Measurements from ENCODE around the gene ANKRD35. TPM values are rescaled to one million over a fixed set of nuclear protein-coding genes. Genes with fewer than 3 reads are reported as not detected.
A peak's percentile ranks its signal among the peaks of the same experiment; 100 is the strongest.
"Not testable (repeated sequence)": the region's sequence is repeated elsewhere in the genome, so short reads cannot be mapped to it uniquely, and the experiment has no call there.

Gene ANKRD35
- total RNA-seq, 6 experiments from 2014 or later, result 1.1 to 2.5 (median 1.6) TPM

DNA sequence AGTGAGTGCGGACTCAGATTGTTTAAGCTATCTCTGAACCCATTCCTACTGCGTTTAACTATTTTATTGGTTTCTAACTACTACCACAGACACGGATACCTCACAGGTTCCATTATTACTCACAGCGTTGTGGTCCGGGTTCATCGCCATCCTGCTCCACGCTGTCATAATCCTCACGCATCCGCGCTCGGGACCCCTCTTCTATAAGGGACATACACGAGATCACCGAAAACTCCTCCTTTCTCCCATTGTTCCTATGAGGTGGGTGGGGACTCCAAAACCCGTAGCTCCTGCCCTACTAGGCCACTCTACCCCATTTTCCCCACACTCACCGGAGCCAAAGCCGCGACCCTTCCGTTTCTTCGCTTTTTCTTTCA lies 41.0 kb upstream of the ANKRD35 start:
- 8% methylated on average over 18 of the region's 19 CpGs for WGBS (ENCODE audit: insufficient coverage, low coverage, low lambda C conversion rate, missing lambda C conversion rate)
- TF ChIP-seq, protein P1, sequence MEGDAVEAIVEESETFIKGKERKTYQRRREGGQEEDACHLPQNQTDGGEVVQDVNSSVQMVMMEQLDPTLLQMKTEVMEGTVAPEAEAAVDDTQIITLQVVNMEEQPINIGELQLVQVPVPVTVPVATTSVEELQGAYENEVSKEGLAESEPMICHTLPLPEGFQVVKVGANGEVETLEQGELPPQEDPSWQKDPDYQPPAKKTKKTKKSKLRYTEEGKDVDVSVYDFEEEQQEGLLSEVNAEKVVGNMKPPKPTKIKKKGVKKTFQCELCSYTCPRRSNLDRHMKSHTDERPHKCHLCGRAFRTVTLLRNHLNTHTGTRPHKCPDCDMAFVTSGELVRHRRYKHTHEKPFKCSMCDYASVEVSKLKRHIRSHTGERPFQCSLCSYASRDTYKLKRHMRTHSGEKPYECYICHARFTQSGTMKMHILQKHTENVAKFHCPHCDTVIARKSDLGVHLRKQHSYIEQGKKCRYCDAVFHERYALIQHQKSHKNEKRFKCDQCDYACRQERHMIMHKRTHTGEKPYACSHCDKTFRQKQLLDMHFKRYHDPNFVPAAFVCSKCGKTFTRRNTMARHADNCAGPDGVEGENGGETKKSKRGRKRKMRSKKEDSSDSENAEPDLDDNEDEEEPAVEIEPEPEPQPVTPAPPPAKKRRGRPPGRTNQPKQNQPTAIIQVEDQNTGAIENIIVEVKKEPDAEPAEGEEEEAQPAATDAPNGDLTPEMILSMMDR (IDR thresholded peaks at IDR 0.05), result no peak
- no peak for TF ChIP-seq POLR2A (IDR thresholded peaks at IDR 0.05)
- DNase-seq (no peak), ATAC-seq (peak in 2 of 4 donors; percentile 0 to 2)
- Histone ChIP-seq H3K27me3 (no peaks in the 10 kb centered on the region), H3K27ac (peak overlapping the region; percentile 88 to 89 (median 88)), H3K9me3 (no peaks in the 10 kb centered on the region), H3K36me3 (peaks cover 0 to 10% (median 0%) of the 10 kb centered on the region in 4 donors), H3K4me3 (peak overlapping the region; percentile 68 to 83 (median 77)), H3K4me1 (peaks cover 0 to 10% (median 4%) of the 10 kb centered on the region in 4 donors)
- intact Hi-C loops (cut with DNase I), result no loop called here

DNA sequence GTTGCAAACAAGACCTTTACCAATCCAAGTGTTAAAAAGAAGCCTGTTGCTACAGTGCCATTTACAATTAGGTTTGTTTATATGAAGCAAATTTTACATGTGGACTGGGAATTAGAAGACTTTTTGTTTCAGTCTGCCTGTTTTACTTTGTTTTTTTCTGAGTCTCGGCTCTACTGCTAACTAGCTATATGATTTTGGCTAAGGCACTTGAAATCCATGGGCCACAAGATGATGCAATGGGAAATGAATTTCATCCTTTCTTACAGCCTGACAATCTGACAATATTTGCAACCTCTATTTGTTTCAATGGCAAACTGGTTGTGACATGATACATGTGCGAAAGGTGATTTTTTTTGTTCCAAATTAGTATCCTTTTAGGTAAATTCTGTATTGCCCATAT lies 36.6 kb upstream of the ANKRD35 start:
- no peak for TF ChIP-seq POLR2A (IDR thresholded peaks at IDR 0.05)
- TF ChIP-seq, protein P1 (IDR thresholded peaks at IDR 0.05), result no peak
- Histone ChIP-seq H3K4me1 (peaks cover 0 to 22% (median 8%) of the 10 kb centered on the region in 4 donors), H3K27me3 (no peaks in the 10 kb centered on the region), H3K9me3 (no peaks in the 10 kb centered on the region), H3K4me3 (no peak overlapping the region), H3K27ac (no peak overlapping the region), H3K36me3 (peaks cover 0 to 10% (median 0%) of the 10 kb centered on the region in 4 donors)
- DNase-seq, result no peak
- WGBS (ENCODE audit: insufficient coverage, low coverage, low lambda C conversion rate, missing lambda C conversion rate), result 67% methylated on average over 2 of the region's 2 CpGs
- intact Hi-C loops (cut with DNase I), result no loop called here
- ATAC-seq, result no peak

DNA sequence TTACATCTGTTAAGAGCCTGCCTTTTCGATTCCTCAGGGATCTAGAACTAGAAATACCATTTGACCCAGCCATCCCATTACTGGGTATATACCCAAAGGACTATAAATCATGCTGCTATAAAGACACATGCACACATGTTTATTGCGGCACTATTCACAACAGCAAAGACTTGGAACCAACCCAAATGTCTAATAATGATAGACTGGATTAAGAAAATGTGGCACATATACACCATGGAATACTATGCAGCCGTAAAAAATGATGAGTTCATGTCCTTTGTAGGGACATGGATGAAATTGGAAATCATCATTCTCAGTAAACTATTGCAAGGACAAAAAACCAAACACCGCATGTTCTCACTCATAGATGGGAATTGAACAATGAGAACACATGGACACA lies 34.6 kb upstream of the ANKRD35 start:
- H3K4me3 ChIP-seq; ATAC-seq; H3K27ac ChIP-seq; DNase-seq; H3K27me3 ChIP-seq; intact Hi-C loops (cut with DNase I); H3K9me3 ChIP-seq: not testable (repeated sequence)
- 92% methylated on average over 3 of the region's 4 CpGs for WGBS (ENCODE audit: insufficient coverage, low coverage, low lambda C conversion rate, missing lambda C conversion rate)
- H3K4me1 ChIP-seq, result peaks cover 0 to 15% (median 6%) of the 10 kb centered on the region in 4 donors
- H3K36me3 ChIP-seq, result peaks cover 0 to 17% (median 7%) of the 10 kb centered on the region in 4 donors

DNA sequence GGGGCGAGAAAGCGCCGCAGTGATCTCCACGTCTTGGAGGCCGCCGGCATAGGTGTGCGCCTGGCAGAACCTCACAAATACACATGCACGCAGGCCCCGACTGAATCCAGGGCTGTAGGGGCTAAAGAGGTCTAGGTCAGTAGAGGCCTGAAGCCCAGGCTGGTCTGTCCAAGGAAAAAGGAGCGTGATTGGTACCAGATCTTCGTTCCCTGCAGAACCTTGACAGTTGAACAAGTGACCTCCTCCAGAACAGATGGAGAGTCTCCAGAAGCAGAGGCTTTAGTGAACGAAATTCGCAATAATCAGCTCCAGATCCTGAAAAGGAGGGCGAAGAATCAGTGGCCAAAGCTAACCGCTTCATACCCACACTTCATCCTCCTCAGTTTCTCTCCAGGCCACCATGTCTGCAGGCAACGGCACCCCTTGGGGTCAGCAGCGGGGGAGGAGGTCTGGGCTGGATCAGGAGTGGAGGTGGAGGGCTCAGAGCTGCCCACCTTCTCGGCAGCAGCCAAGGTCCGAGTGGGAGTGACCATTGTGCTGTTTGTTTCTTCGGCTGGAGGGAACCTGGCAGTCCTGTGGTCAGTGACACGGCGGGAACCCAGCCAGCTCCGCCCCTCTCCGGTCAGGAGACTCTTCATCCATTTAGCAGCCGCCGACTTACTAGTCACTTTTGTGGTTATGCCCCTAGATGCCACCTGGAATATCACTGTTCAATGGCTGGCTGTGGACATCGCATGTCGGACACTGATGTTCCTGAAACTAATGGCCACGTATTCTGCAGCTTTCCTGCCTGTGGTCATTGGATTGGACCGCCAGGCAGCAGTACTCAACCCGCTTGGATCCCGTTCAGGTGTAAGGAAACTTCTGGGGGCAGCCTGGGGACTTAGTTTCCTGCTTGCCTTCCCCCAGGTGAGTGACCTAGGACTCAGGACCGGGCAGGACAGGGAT lies 33.6 kb upstream of the ANKRD35 start:
- Histone ChIP-seq H3K27ac (peak overlapping the region; percentile 73 to 91 (median 85)), H3K36me3 (peaks cover 0 to 21% (median 7%) of the 10 kb centered on the region in 4 donors), H3K4me1 (peaks cover 0 to 15% (median 6%) of the 10 kb centered on the region in 4 donors), H3K9me3 (no peaks in the 10 kb centered on the region), H3K4me3 (peak overlapping the region; percentile 88 to 95 (median 92)), H3K27me3 (no peaks in the 10 kb centered on the region)
- TF ChIP-seq POLR2A (IDR thresholded peaks at IDR 0.05), result no peak
- TF ChIP-seq, protein P1 (IDR thresholded peaks at IDR 0.05), result no peak
- intact Hi-C loops (cut with DNase I), result no loop called here
- 1% methylated on average over 25 of the region's 33 CpGs for WGBS (ENCODE audit: insufficient coverage, low coverage, low lambda C conversion rate, missing lambda C conversion rate)
- DNase-seq (peak; percentile 84 to 89 (median 88)), ATAC-seq (peak; percentile 71 to 75 (median 74))
